Sigmoid colon (tissue), 7 donors: ENCODE measurements around the gene TBC1D10A. TPM values are rescaled to one million over a fixed set of nuclear protein-coding genes. Genes with fewer than 3 reads are reported as not detected.
A peak's percentile ranks its signal among the peaks of the same experiment; 100 is the strongest.

Experiments used
- DNase-seq: peaks from one replicate; pipeline ENCODE4 v3.0.0-alpha.2; 2019
- H3K27ac ChIP-seq, 4 donors: fragments of 200-600 bp; sonication (generic); one replicate each; pipeline ENCODE4 v1.5.1; 2016 to 2019; ENCODE audit warnings: mild to moderate bottlenecking in 1 of 4
- H3K27me3 ChIP-seq, 3 donors: fragments of 200-600 bp; sonication (generic); one replicate each; pipeline ENCODE4 v1.5.1; 2019; ENCODE audit warnings: mild to moderate bottlenecking in 1 of 3
- H3K36me3 ChIP-seq, 4 donors: fragments of 200-600 bp; sonication (generic); one replicate each; pipeline ENCODE4 v1.5.1; 2016 to 2019
- H3K4me1 ChIP-seq, 4 donors: fragments of 200-600 bp; sonication (generic); one replicate each; pipeline ENCODE4 v1.5.1; 2017 to 2019
- H3K4me3 ChIP-seq, 4 donors: fragments of 200-600 bp; sonication (generic); one replicate each; pipeline ENCODE4 v1.5.1; 2017 to 2019; ENCODE audit warnings: mild to moderate bottlenecking in 2 of 4, moderate library complexity in 1 of 4
- H3K9me3 ChIP-seq, 4 donors: fragments of 200-600 bp in 3 of 4; sonication (generic) in 3 of 4; one replicate each; pipeline versions ENCODE4 v1.5.1 to v1.6.1; 2013 to 2019
- CTCF ChIP-seq, 4 experiments: fragments of 450-650 bp in 3 of 4; fragments of 200-600 bp in 1 of 4; IDR thresholded peaks; one replicate each; pipeline ENCODE4 v1.5.1; 2016 to 2019; ENCODE audit warnings: antibody characterized with exemption in 4 of 4, mild to moderate bottlenecking in 3 of 4, moderate library complexity in 2 of 4
- EP300 ChIP-seq, 4 donors: sonication (generic); formaldehyde crosslinking; IDR thresholded peaks; one replicate each; pipeline ENCODE4 v1.6.1; 2017; ENCODE audit warnings: antibody characterized with exemption in 4 of 4
- POLR2A ChIP-seq, 2 donors: fragments of 450-650 bp; IDR thresholded peaks; one replicate each; pipeline ENCODE4 v1.6.1; 2016; ENCODE audit warnings: antibody characterized with exemption in 2 of 2, mild to moderate bottlenecking in 2 of 2, moderate library complexity in 2 of 2
- POLR2AphosphoS5 ChIP-seq, 4 donors: sonication (generic); formaldehyde crosslinking; IDR thresholded peaks; one replicate each; pipeline ENCODE4 v1.6.1; 2017; ENCODE audit warnings: antibody characterized with exemption in 4 of 4
- WGBS, 2 donors: extraction: QIAGEN DNeasy Blood & Tissue Kit; methylation state at CpG; one replicate each; pipeline ENCODE4 v1.1.7; 2013; 5-methylcytosine and 5-hydroxymethylcytosine counted together
- intact Hi-C: fragments of 100-400 bp; cut with DNase I; formaldehyde crosslinking; loops from one replicate; pipeline ENCODE4 v1.15.1; 2023
- polyA plus RNA-seq, 3 donors: library from polyadenylated mRNA; stranded (reverse); fragments of 200-250 nt; gene quantifications; one replicate each; pipeline ENCODE4 v1.2.3, GENCODE V29; 2013
- total RNA-seq, 4 donors: library from RNA; depleted of rRNA; stranded (reverse); fragments of >200 nt; gene quantifications; one replicate each; pipeline ENCODE4 v1.1.0, GENCODE V29; 2016
- donor health status: healthy with polysubstance abuse.
- donor health status: Bipolar disorder and iron deficiency.
- donor health status: healthy.

Gene TBC1D10A
- total and polyA plus RNA-seq, 7 donors: 12.5 to 35.4 (median 29.1) TPM

GRCh38 chr22:30248484-30248883 lies 78.3 kb downstream of the TBC1D10A start:
- WGBS, 2 donors: 68 to 72% methylated on average over 6 of the region's 6 CpGs
- Histone ChIP-seq H3K9me3 (no peaks in the 10 kb centered on the region), H3K27ac (peak overlapping the region in 1 of 4 donors; percentile 32), H3K4me1 (peaks cover 0 to 35% (median 28%) of the 10 kb centered on the region in 4 donors), H3K4me3 (no peak overlapping the region), H3K36me3 (no peaks in the 10 kb centered on the region), H3K27me3 (peaks cover 5 to 54% (median 24%) of the 10 kb centered on the region in 3 donors)
- DNase-seq: no peak
- TF ChIP-seq CTCF (IDR thresholded peaks at IDR 0.05) (no peak), POLR2AphosphoS5 (IDR thresholded peaks at IDR 0.05) (no peak), EP300 (IDR thresholded peaks at IDR 0.05) (no peak), POLR2A (IDR thresholded peaks at IDR 0.05) (no peak)
- intact Hi-C loops: loop anchor here (5.0 kb wide), 1 partner anchor 51 kb away; no protein-coding TSS in a partner anchor

- Histone ChIP-seq H3K4me1 (peaks cover 0 to 30% (median 23%) of the 10 kb centered on the region in 4 donors), H3K27ac (no peak overlapping the region), H3K9me3 (no peaks in the 10 kb centered on the region), H3K27me3 (peaks cover 5 to 54% (median 24%) of the 10 kb centered on the region in 3 donors), H3K36me3 (no peaks in the 10 kb centered on the region), H3K4me3 (no peak overlapping the region)
- intact Hi-C loops: loop anchor here (5.0 kb wide), 1 partner anchor 51 kb away; no protein-coding TSS in a partner anchor
- no peak for DNase-seq
- TF ChIP-seq POLR2AphosphoS5 (IDR thresholded peaks at IDR 0.05) (no peak), CTCF (IDR thresholded peaks at IDR 0.05) (no peak), POLR2A (IDR thresholded peaks at IDR 0.05) (no peak), EP300 (IDR thresholded peaks at IDR 0.05) (no peak)
- WGBS, 2 donors: 23 to 50% methylated on average over 12 of the region's 12 CpGs
These were observed 78.8 kb downstream of the TBC1D10A start for GRCh38 chr22:30247974-30248373.

GRCh38 chr22:30247561-30247960 lies 79.2 kb downstream of the TBC1D10A start:
- TF ChIP-seq EP300 (IDR thresholded peaks at IDR 0.05): no peak
- no peak for TF ChIP-seq POLR2AphosphoS5 (IDR thresholded peaks at IDR 0.05)
- no peak overlapping the region for H3K4me3 ChIP-seq
- no peaks in the 10 kb centered on the region for H3K36me3 ChIP-seq
- intact Hi-C loops: loop anchor here (5.0 kb wide), 1 partner anchor 50 kb away; no protein-coding TSS in a partner anchor
- DNase-seq: no peak
- no peak overlapping the region for H3K27ac ChIP-seq
- peaks cover 5 to 54% (median 24%) of the 10 kb centered on the region in 3 donors for H3K27me3 ChIP-seq
- WGBS, 2 donors: 34 to 65% methylated on average over 11 of the region's 11 CpGs
- peaks cover 0 to 26% (median 19%) of the 10 kb centered on the region in 4 donors for H3K4me1 ChIP-seq
- no peaks in the 10 kb centered on the region for H3K9me3 ChIP-seq

- Histone ChIP-seq H3K9me3 (no peaks in the 10 kb centered on the region), H3K36me3 (no peaks in the 10 kb centered on the region), H3K4me3 (peak overlapping the region in 3 of 4 donors; percentile 40 to 50 (median 47)), H3K27ac (peak overlapping the region in 1 of 4 donors; percentile 29), H3K27me3 (peaks cover 5 to 54% (median 24%) of the 10 kb centered on the region in 3 donors), H3K4me1 (peaks cover 0 to 23% (median 18%) of the 10 kb centered on the region in 4 donors)
- TF ChIP-seq EP300 (IDR thresholded peaks at IDR 0.05): no peak
- 5 to 17% methylated on average over 15 of the region's 15 CpGs for WGBS, 2 donors
- intact Hi-C loops: loop anchor here (5.0 kb wide), 1 partner anchor 50 kb away; no protein-coding TSS in a partner anchor
- DNase-seq: no peak
These were observed 79.8 kb downstream of the TBC1D10A start for GRCh38 chr22:30246814-30247376.

GRCh38 chr22:30245985-30246813 lies 80.5 kb downstream of the TBC1D10A start, which contains the start of gene LIF:
LIF (minus strand) TSS chr22:30246759; CDS start chr22:30246695, 64 bp downstream.
- H3K4me1 ChIP-seq: peaks cover 0 to 23% (median 18%) of the 10 kb centered on the region in 4 donors
- H3K4me3 ChIP-seq: peak within 1 kb of the TSS; percentile 7 to 50 (median 44)
- no peak for TF ChIP-seq POLR2A (IDR thresholded peaks at IDR 0.05)
- no peak for TF ChIP-seq CTCF (IDR thresholded peaks at IDR 0.05)
- no peak for TF ChIP-seq EP300 (IDR thresholded peaks at IDR 0.05)
- TF ChIP-seq POLR2AphosphoS5 (IDR thresholded peaks at IDR 0.05): no peak
- H3K36me3 ChIP-seq: no peaks in the 10 kb centered on the region
- H3K27me3 ChIP-seq: peaks cover 5 to 54% (median 24%) of the 10 kb centered on the region in 3 donors
- intact Hi-C loops: loop anchor here (5.0 kb wide), 1 partner anchor 49 kb away; no protein-coding TSS in a partner anchor
- peak within 1 kb of the TSS in 2 of 4 donors; percentile 9 to 29 for H3K27ac ChIP-seq
- H3K9me3 ChIP-seq: no peaks in the 10 kb centered on the region
- 1 to 3% methylated on average over 64 of the region's 64 CpGs for WGBS, 2 donors
- DNase-seq: no peak
